Suppressor macrophage treated with lipopolysaccharide for 4 hours (primary cell): Measurements from ENCODE around the gene AKT1.
A peak's percentile ranks its signal among the peaks of the same experiment; 100 is the strongest.
"Not testable (repeated sequence)": the region's sequence is repeated elsewhere in the genome, so short reads cannot be mapped to it uniquely, and the experiment has no call there.

Experiments used
- DNase-seq: peaks from one replicate; pipeline ENCODE4 v3.0.0-alpha.2; 2020

AKT1 gene

DNA sequence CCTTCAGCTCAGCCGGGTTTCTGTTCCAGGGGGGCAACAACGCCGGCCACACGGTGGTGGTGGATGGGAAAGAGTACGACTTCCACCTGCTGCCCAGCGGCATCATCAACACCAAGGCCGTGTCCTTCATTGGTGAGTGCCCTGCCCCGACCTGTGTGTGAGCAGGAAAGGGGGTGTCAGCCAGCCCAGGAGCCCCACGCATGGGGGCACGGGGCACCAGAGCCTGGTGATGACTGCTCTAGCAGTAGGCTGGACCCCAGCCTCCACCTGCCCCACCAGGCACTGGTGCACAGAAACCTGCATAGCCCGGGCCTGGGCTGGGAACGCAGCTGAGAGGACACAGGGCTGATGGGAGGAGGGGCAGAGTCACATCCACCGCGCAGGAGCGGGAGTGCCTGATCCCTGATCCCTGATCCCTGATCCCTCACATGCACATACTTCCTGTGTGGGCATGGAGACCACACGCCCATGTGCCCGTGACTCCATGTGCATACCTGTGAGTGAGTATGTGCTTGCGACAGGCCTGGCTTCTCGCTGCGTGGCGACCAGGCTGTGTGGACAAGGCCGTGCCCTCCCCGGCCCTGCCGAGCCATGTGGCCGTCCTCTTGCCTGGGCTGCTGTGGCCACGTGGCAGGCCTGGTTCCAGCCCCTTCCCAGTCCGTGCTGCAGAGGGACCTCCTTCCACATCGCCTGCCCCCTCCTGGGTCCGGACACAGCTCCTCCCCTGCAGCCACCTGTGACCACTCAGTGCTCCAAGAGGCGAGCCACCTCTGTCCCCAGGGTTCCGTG lies 60.4 kb downstream of the AKT1 start:
- DNase-seq = no peak

DNA sequence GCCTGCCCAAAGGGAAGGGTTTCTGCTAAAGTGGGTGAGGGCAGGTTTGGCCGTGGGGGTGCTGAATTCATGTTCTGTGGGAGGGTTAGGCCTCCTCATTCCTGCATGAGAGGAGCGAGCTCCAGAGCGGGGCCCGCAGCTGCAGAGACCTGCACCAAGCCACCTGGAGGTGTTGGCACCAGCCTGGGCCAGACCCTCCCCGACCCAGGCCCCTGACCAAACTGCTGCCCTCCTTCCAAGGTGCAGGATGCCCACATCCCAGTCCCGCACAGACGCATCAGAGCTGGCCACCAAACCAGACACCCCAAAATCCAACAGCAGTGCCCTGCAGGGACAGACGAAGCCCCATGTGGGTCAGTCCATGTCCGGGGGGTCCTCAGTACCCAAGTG lies 61.0 kb downstream of the AKT1 start:
- DNase-seq = no peak

DNA sequence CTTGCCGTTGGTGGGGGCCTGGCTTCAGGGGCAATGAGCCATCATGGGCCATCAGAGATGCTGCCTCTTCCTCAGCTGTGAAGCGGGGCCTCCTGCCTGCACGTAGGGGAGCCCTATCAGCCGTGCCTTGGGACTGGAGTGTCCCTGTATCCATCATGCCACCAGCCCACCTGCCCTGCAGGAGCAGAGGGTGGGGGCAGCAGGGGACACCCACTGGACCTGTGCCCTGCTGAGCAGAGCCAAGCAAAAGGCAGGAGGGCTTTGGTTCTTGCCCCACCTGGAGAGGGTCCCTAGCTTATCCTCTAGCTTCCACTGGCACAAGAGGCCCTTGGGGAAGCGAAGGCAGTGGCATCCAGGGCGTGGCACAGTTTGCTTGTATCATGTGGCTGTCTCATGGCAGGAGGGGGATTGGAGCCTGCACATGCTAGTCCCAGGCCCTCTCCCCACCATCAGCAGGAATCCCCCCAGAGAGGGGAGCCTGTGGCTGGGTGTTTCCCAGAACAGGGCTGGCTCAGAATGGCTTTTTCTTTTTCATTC lies 61.4 kb downstream of the AKT1 start:
- no peak for DNase-seq

DNA sequence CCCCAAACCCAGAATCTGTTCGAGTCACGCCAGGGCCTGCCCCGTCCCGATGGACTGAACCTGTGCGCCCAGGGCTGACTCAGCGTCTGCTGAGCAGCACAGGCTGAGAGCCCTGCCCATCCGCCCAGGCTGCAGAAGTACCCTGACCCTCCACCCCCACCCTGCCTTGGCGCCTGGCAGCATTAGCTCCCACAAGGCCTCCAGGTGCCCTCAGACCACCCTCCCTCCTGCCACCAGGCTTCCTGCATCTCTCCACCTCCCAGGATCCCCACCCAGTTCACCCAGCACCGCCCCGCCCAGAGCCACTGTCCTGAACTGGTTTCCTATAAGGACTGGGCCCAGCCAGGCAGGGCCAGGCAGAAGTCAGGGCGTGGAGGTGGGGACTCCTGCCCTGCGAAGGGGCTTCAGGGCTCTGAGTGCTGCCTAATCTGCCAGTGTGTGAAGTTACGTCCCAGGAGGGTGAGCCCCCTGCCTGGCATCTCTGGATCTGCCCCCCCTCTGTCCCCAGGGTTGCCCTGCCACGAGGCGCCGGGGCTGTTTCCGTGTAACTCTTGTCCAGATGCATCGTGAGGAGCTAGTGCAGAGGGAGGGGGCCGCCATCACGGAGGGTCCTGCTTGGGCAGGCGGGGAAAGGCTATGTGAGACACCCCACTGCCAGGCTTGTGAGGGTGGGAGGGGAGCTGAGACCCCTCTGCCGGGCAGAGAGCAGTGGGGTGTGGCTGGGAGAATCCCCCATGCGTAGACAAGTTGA lies 62.4 kb downstream of the AKT1 start:
- DNase-seq = no peak

GRCh38 chr14:104732355-104732804 lies 63.2 kb downstream of the AKT1 start:
- DNase-seq = no peak

- no peak for DNase-seq
Measured at GRCh38 chr14:104731320-104732294, 63.9 kb downstream of the AKT1 start.

DNA sequence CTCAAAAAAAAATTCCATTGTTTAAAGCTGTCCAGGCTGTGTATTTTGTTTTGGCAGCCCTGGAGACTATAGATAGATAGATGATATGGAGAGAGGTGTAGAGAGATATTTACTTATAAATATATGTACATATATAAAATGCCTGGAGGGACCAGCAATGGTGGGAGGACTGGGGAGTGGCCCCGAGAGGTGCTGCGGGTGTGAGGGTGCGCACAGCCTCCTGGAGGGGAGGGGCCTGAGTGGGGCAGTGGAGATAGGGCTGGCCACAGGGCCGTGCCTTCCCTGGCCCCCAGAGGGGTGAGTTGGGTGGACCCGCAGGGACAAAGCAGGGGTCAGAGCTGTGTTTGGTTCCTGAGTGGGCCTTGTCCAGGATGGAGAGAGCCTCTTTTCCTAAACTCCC lies 65.1 kb downstream of the AKT1 start:
- DNase-seq = no peak

- no peak for DNase-seq
Measured at GRCh38 chr14:104729835-104730181, 65.7 kb downstream of the AKT1 start.

- DNase-seq = not testable (repeated sequence)
Measured at GRCh38 chr14:104729176-104729834, 66.2 kb downstream of the AKT1 start.

DNA sequence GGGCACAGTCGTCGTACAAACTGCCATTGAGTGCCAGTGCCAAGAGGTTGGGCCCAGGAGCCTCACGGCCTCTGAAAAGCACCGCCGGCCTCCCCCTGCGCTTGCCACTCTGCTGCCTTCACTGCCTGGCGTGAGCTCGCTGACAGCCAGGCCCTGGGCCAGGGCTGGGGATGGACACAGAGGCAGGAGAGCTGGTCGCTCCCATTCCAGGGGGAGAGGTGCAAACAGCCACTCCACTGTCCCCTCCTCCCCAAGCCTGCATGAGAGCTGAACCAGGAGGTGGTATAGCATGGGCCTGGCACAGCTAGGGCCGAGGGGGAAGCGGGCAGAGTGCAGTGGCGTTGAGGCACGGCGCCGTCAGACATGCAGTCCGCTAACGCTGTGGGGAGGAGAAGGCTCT lies 66.9 kb downstream of the AKT1 start:
- no peak for DNase-seq

DNA sequence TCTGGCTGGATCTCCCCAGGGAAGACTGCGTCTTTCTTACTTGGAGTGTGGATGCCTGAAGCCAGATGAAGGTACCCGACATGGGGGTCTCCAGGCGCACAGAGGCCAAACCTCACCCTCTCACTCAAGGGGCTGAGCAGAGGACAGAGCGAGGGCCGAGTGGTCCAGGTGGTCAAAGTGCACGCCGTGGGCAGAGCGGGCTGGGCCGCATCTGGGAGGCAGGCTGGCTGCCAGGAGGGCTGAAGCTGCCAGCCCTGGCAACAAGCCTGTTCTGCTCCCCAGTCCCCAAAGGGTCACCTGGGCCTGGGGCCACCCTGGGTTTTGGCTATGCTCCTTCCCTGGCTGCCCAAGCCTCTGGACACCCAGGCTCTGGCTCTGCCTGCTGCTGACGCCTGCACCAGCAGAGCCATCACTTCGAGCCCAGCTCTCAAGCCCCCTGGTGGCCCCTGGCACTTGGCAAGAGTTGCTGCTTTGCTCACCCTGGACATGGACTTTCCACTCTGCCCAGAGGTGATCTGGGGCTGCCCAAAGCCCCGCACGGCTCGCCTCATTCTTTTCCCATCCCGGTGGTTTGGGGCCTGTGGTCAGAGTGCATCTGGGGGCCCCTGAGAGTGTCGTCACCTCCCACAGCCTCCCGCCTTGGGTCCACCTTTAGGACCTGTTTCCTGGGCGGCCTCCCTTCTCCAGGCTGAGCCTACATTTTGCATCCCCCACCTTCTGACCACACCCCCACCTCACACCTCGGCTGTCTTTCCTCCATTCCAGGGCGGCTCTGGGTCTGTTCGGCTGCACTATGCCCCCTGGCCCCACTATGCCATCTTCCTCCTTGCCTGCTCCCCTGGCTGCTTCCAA lies 68.7 kb downstream of the AKT1 start:
- no peak for DNase-seq

DNA sequence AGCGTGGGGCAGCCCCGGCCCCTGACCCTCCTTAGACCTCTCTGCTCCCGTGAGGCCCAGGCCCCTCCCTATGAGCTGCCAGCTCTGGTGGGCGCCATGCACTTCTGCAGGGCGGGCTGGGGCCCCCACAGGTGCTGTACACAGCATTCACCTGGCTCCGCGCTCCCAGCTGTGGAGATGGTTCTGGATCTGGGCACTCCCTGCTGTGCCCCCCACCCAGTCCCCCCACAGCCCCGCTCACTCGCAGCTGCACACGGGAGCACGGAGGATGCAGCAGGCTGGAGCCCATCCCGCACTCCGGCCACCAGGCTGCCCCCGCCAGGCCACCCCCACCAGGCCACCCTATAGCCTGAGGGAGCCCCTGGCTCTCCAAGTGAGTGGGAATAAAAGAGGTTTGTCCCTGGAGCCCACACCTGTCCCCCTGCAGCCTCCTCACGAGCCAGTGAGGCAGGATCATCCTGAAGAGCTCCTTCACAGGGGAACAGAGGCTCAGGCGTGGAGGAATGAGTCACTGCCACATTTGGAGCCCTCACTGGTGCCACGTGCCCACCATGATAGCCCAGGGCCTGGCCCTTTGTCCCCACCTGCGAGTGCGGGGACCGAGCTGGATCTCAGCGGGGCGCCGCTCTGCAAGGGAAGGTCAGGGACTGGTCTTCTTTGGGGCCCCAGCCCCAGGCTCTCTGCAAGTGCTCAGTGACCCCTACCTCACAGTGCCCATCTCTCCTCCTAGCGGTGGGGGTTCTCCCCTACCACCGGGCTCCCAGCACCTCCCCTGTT lies 69.6 kb downstream of the AKT1 start:
- no peak for DNase-seq

- DNase-seq = peak; percentile 9
Measured at GRCh38 chr14:104724981-104725771, 70.4 kb downstream of the AKT1 start.

DNA sequence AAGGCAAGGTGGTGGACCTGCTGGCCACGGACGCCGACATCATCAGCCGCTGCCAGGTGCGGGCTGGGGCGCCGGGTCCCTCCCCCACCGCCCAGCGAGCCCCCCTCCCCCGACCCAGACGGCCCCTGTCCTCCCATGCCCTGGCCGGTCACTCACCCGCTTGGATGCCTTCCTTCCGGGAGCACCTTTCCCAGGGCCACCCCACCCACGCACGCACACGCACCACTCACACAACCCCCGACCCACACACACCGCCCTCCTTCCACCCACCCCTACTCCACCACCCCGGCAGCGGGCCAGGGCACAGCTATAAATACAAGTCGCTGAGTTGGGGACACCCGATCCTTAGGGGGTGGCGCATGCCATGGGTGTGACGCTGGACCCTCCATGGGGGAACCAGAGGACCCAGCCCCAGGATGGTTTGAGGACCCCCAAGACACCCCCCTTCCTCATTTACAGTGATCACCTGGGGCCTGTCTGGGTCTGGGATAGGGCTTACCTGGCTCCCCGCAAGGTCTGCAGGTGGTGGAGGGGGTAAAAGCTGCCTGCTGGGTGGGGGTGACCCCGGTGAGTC lies 71.1 kb downstream of the AKT1 start:
- DNase-seq = no peak

DNA sequence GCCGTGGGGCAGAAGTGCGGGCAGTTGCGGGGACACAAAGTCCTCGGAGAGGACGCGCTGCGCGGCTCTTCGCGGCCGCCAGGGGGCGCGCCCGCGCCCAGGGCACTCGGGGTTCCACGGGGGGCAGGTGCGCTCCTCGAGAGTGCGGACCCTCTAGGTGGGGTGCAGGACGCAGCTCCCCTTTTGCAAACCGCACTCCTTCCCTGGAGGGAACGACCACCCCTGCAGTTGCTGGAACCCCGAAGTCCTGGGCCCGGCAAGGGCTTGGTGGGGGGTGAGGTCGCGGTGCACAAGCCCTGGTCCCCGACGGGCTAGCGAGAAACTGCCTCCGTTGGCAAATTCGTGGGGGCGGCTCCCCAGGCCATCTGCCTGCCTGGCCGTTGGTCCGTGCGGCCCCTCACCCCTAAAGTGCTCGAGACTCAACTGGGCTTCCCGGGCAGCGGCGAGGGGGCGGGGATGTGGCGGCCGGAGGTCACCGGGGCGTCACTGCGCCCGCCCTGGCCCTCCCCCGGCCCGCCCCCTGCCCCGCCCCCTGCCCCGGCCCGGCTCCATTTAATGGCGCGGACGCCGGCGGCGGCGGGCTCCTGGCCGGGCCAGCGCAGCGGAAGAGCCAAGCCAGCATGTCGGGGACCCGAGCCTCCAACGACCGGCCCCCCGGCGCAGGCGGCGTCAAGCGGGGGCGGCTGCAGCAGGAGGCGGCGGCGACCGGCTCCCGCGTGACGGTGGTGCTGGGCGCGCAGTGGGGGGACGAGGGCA lies 71.7 kb downstream of the AKT1 start, which contains the start of gene ADSS1:
Gene ADSS1 (plus strand): TSS at position 579 of the 756 bp plus-strand sequence. CDS start 42 bp downstream, at position 621.
- peak; percentile 76 for DNase-seq

DNA sequence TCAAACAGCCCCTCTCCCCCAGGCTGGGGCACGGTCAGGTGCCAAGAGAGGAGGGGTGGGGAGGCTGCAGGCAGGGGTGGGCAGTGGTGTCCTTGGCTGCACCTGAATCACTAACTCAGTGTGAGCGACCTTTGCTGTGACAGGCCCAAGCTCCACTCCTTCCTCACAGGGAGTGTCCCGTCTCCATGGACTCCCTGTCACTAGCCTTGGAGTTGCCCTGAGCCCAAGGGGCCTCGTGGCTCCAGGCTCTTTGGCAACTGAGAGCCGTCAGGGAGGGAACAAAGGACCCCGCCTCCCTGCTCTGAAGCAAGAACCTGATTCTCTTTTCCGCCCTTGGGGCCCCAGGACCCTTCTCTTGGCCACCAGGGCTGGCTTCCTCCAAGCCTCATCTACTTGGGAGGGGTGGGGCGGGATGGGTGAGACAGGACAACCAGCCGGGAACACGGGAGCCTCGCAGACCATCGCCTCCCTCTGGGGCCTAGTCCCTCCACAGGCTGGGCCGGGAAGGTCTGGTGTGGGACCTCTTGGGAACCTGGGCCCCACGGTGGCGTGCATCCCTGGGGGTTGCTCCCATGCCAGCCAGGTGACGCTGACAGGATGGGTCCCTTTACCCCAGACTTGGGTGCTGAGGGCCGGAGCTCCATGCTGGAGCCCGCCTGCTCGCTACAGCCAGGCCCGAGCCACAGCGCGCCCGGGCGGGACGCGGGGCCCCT lies 72.5 kb downstream of the AKT1 start:
- DNase-seq = no peak
